Measurements from ENCODE around the gene TGFB2.

Gene TGFB2

DNA sequence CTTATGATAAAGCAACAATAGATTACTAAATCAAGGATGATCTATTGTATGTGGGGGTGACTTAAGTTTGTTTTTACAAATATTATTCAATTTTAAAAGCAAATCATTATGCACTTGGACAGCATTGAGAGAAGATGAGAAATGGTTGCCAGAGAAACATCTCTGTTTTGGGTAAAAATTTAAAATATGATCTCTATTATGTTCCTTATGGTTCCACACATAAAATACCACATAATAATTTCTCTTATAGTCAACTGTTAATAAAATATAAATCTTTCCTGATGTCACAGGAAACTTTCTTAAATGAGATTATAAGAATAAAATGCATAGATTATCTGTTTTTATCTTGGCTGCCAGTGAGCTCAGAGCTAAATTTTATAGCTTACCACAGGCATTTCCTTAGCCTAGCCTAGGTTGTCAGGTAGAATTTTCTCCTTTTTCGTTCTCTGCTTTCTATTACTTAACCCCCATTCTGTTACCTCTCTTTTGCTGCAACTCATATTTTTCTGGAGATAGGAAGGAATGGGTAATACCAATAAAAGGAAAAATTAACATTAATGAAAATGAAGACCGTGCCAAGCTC lies 109.7 kb downstream of the TGFB2 start:
- H3K4me3 ChIP-seq (ENCODE audit: low read depth in 1 of 2, low read length in 2 of 2): no peak overlapping the region
- no peaks in the 10 kb centered on the region for H4K20me1 ChIP-seq (ENCODE audit: insufficient read depth, low read length)
- no peaks in the 10 kb centered on the region for H3K79me2 ChIP-seq (ENCODE audit: insufficient read depth, low read length)
- no peaks in the 10 kb centered on the region for H3K36me3 ChIP-seq (ENCODE audit: insufficient read depth, low read length)
- ATAC-seq (ENCODE audit: insufficient read depth, low read depth): no peak
- H2AFZ ChIP-seq (ENCODE audit: low read depth, low read length): no peak overlapping the region
- no peak overlapping the region for H3K27ac ChIP-seq (ENCODE audit: low read length)
- H3K4me1 ChIP-seq (ENCODE audit: insufficient read depth, low read length): no peaks in the 10 kb centered on the region
- TF ChIP-seq, protein P1, sequence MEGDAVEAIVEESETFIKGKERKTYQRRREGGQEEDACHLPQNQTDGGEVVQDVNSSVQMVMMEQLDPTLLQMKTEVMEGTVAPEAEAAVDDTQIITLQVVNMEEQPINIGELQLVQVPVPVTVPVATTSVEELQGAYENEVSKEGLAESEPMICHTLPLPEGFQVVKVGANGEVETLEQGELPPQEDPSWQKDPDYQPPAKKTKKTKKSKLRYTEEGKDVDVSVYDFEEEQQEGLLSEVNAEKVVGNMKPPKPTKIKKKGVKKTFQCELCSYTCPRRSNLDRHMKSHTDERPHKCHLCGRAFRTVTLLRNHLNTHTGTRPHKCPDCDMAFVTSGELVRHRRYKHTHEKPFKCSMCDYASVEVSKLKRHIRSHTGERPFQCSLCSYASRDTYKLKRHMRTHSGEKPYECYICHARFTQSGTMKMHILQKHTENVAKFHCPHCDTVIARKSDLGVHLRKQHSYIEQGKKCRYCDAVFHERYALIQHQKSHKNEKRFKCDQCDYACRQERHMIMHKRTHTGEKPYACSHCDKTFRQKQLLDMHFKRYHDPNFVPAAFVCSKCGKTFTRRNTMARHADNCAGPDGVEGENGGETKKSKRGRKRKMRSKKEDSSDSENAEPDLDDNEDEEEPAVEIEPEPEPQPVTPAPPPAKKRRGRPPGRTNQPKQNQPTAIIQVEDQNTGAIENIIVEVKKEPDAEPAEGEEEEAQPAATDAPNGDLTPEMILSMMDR (IDR thresholded peaks at IDR 0.05; ENCODE audit: borderline replicate concordance, extremely low read depth, low read length, poor library complexity, severe bottlenecking): no peak
- TF ChIP-seq EZH2 (IDR thresholded peaks at IDR 0.05; ENCODE audit: borderline replicate concordance, low read depth, low read length, severe bottlenecking): no peak
- no peaks in the 10 kb centered on the region for H3K27me3 ChIP-seq (ENCODE audit: insufficient read depth, low read length, poor library complexity)
- DNase-seq: no peak
- H3K4me2 ChIP-seq (ENCODE audit: insufficient read depth, low read length): no peak overlapping the region
- no peak overlapping the region for H3K9ac ChIP-seq (ENCODE audit: low read depth, low read length)
- no peaks in the 10 kb centered on the region for H3K9me3 ChIP-seq (ENCODE audit: insufficient read depth, low read length, severe bottlenecking)

GRCh38 chr1:218456444-218456843 lies 111.3 kb downstream of the TGFB2 start:
- Histone ChIP-seq H3K27ac (ENCODE audit: low read length) (no peak overlapping the region), H2AFZ (ENCODE audit: low read depth, low read length) (no peak overlapping the region), H3K9ac (ENCODE audit: low read depth, low read length) (no peak overlapping the region), H3K36me3 (ENCODE audit: insufficient read depth, low read length) (no peaks in the 10 kb centered on the region), H3K4me1 (ENCODE audit: insufficient read depth, low read length) (no peaks in the 10 kb centered on the region), H3K27me3 (ENCODE audit: insufficient read depth, low read length, poor library complexity) (no peaks in the 10 kb centered on the region), H3K4me2 (ENCODE audit: insufficient read depth, low read length) (no peak overlapping the region), H3K9me3 (ENCODE audit: insufficient read depth, low read length, severe bottlenecking) (no peaks in the 10 kb centered on the region), H3K79me2 (ENCODE audit: insufficient read depth, low read length) (no peaks in the 10 kb centered on the region), H3K4me3 (ENCODE audit: low read depth in 1 of 2, low read length in 2 of 2) (no peak overlapping the region), H4K20me1 (ENCODE audit: insufficient read depth, low read length) (no peaks in the 10 kb centered on the region)
- no peak for TF ChIP-seq EZH2 (IDR thresholded peaks at IDR 0.05; ENCODE audit: borderline replicate concordance, low read depth, low read length, severe bottlenecking)
- TF ChIP-seq, protein P1 (IDR thresholded peaks at IDR 0.05; ENCODE audit: borderline replicate concordance, extremely low read depth, low read length, poor library complexity, severe bottlenecking): no peak
- no peak for ATAC-seq (ENCODE audit: insufficient read depth, low read depth)
- no peak for DNase-seq

- Histone ChIP-seq H3K4me2 (ENCODE audit: insufficient read depth, low read length) (no peak overlapping the region), H2AFZ (ENCODE audit: low read depth, low read length) (no peak overlapping the region), H3K27me3 (ENCODE audit: insufficient read depth, low read length, poor library complexity) (no peaks in the 10 kb centered on the region), H3K9me3 (ENCODE audit: insufficient read depth, low read length, severe bottlenecking) (no peaks in the 10 kb centered on the region), H3K36me3 (ENCODE audit: insufficient read depth, low read length) (no peaks in the 10 kb centered on the region), H3K9ac (ENCODE audit: low read depth, low read length) (no peak overlapping the region), H3K4me3 (ENCODE audit: low read depth in 1 of 2, low read length in 2 of 2) (no peak overlapping the region), H3K27ac (ENCODE audit: low read length) (no peak overlapping the region), H3K79me2 (ENCODE audit: insufficient read depth, low read length) (no peaks in the 10 kb centered on the region), H3K4me1 (ENCODE audit: insufficient read depth, low read length) (no peaks in the 10 kb centered on the region), H4K20me1 (ENCODE audit: insufficient read depth, low read length) (no peaks in the 10 kb centered on the region)
- no peak for ATAC-seq (ENCODE audit: insufficient read depth, low read depth)
- DNase-seq: no peak
- no peak for TF ChIP-seq EZH2 (IDR thresholded peaks at IDR 0.05; ENCODE audit: borderline replicate concordance, low read depth, low read length, severe bottlenecking)
- TF ChIP-seq, protein P1 (IDR thresholded peaks at IDR 0.05; ENCODE audit: borderline replicate concordance, extremely low read depth, low read length, poor library complexity, severe bottlenecking): no peak
These were observed 114.3 kb downstream of the TGFB2 start for GRCh38 chr1:218459450-218459849.

Measured in DND-41 (cell line).